Umbilical cord (tissue), 2 donors: ENCODE measurements around the gene GP2. TPM values are rescaled to one million over a fixed set of nuclear protein-coding genes. Genes with fewer than 3 reads are reported as not detected.

Source experiments
- DNase-seq: peaks from one replicate; pipeline ENCODE4 v3.0.0-alpha.2; 2015; ENCODE audit warnings: low spot score
- total RNA-seq: library from RNA; depleted of rRNA; stranded (reverse); fragments of >200 nt; gene quantifications from one replicate; pipeline ENCODE4 v1.2.3, GENCODE V29; 2014; ENCODE audit warnings: low replicate concordance; ENCODE audit not compliant: insufficient read depth

The GP2 gene
- total RNA-seq, result not detected

DNA sequence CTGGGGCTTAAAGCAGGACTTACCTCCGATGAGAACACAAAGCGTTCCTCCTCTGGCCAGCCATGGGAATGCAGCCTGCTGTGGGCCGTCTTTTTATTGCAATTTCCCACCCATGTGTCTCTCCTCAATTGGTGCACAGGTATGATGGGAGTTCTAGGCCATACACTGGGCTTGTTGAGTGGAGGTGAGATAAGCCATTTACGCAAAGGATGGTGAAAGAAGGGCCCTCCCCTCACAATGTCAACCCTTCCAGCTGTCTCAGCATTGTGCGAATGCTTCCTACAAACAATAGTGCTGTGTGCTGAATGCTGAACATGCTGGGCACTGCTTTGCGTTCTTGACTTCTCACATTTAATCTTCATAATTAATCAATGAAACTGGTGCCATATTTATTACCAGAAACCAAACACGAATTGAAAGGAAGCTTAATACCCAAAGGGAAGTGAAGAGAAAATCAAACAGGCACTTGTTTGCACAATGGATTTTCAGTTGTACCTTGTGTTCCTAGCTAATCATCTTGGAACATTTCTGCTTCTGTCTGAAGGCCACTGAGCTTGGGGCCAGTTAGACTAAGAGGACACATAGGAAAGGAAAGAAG lies at the start of gene GP2:
GP2 (minus strand) TSS at position 70 of the 598 bp plus-strand sequence. CDS start 1,082 bp downstream, outside the sequence.
- DNase-seq, result no peak

DNA sequence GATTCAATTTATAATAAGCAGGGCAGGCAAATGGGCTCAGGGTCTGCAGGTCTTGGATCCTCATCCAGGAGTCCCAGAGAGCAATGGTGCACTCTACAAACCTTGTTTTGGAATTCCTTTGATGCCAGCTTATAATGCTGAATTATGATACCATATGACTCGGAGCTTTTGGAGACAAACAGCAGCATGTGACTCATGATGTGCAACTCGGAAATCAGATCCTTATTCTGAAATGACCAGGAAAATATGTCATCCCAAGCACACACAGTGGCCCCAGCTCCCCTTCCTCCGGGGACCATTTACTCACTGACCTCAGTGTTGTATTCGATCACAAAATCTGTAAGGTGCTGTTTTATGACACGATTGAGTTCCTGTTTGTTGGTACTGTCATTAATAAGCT lies 45.4 kb upstream of the GP2 start:
- DNase-seq, result no peak

DNA sequence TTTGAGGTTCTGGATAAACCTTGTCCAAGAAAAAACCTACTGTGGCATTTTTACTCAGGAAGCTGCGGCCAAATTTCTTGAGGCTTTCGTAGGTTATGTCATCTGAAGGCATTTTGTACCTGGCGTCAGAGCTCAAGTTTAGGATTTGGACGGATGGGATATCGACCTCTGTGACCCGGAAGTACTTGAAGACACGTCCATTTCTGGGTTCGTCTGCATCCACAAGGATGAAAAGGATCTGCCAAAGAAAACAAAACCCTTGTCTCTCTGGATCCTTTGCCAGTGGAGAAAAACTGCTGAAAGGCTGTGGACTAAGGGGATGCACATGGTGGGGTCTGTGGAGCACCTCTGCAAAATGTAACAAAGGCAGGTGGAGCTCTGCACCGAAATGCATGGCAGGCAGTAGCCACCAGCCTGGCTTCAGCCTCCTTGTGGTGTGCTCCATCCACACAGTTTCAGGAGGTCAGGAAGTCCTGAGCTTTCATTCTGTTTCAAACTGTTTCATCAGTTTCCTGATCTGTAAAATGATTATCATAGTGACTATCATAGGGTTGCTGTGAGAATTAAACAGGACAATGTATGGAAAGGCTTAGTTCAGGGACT lies 42.2 kb upstream of the GP2 start:
- no peak for DNase-seq

DNA sequence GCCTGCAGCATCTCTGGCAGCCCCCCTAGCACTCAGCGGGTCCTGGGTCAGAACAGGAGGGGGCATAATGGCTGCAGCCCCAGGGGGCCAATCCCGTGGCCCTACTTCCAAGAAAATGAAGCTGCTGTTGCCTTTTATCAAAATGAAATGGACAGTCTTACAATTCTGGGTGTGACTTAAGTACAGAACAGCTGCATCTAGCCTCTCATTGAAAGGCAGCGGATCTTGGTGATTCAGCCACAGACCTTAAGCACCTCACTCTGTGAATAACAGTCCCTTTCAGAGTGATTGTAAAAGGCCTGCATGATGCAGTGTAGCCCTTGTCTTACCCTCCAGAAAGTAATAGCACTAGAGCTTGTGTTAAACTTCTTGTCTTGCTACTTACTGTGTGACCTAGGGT lies 36.7 kb upstream of the GP2 start:
- no peak for DNase-seq

DNA sequence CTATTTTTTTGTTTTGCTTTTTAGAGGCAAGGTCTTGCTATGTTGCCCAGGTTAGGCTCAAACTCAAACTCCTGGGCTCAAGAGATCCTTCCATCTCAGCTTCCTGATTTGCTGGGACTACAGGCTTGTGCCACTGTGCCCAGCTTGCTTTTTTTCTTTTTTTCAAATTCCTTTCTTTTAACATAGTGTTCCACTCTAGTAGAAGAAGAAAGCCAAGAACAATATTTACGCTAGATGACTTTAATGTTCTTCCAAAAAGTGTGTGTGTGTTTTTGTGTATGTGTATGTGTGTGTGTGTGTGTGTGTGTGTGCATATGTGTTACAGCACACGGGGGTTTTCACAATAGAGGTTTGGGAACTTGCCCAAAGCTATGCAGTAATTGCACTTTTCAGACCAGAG lies 35.9 kb upstream of the GP2 start:
- no peak for DNase-seq

DNA sequence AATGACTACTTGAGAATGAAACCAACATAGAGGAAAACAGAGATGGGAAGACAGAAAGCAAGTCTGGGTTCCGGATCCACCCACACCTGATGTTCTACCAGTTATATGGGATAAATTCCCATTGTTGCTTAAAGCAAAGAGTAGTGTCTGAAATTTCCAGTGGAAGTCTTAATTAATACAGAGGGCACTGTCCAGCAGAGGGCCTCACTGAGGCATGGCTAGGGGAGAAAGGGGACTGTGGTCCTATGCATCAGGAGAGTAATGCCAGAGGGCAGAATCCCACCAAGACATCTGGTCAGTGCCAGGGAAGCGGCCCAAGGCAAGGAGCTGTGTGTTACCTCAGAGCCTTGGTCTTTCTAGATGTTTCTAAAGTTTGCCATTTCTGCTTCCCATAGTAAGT lies 32.7 kb upstream of the GP2 start:
- DNase-seq, result no peak

DNA sequence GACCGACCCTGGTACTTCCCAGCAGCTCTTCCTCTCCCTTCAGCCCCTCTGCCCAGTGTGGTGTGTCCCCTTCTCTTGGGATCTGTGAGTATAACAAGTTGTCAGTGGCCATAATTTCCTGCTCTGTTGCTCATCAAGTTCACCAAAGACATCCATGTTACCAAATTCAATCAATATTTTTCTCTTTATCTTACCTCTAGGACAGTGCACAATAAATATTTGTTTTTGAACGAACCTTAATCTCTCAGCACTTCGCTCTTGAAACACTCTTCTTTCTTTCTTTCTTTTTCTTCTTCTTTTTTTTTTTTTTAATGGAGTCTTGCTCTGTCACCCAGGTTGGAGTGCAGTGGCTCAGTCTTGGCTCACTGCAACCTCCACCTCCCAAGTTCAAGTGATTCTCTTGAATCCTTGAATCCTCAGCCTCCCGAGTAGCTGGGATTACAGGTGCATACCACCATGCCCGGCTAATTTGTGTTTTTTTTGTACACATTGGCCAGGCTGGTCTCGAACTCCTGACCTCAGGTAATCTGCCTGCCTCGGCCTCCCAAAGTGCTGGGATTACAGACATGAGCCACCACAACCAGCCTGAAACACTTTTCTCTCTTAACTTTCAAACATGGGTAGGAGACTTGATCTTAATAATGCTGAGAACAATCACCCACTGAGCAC lies 27.9 kb upstream of the GP2 start:
- DNase-seq, result no peak

DNA sequence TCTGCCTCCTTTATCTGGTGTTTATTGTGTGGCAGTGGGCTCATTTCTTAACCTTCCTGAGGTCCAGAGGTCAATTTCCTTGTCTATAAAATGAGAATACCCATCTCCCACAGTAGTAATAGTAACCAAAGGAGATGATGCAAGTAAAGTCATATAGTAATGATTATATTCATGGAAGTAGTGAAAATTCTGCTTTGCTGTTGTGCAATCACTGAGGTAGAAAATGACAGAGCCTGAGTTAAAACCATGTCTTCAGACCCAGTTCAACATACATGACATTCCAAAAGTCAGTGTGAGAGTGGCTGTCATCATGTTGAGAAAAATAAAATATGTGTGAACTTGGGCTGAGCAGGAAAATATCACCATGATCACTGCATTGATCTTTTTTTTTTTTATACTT lies 26.1 kb upstream of the GP2 start:
- DNase-seq, result no peak

DNA sequence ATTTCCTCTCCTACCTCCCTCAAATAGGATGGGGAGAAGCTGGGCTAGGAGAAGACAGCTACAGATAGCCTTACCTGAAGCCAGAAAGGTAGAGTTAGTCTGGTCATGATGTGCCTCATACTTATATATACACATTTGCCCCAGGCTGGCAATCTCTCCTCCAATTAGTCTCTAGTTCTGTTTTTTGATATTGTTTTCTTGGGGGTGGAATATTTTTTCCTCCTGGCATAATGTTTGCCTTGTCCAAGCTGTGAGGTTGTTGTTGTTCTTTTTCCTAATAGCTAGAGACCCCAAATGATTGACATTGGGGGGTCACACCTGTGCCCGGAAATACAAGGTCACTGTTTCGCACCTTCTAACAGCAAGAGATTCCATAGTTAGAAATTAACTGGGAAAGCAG lies 25.3 kb upstream of the GP2 start, which contains the start of gene UMOD:
UMOD (minus strand) TSS at position 101 of the 400 bp plus-strand sequence. CDS start 1,978 bp downstream, outside the sequence.
- DNase-seq, result no peak

DNA sequence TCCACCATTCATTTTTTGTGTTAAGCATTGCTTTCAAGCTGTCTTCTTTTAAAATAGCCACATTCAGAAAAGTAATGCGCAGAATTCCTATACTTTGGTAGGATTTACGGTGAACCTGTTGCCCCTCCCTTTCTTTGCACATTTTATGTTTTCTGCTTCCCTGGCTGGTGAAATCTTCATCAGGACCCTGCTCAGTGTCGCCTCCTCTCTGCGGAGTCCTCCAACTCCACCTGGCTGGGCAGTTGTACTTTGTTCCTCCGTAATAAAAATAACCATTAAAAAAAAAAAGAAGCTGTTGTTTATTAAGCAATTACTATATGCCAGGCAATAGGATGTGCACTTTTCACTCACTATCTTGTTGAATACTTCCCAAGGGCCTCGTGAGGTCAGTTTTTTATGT lies 22.3 kb upstream of the GP2 start:
- no peak for DNase-seq

DNA sequence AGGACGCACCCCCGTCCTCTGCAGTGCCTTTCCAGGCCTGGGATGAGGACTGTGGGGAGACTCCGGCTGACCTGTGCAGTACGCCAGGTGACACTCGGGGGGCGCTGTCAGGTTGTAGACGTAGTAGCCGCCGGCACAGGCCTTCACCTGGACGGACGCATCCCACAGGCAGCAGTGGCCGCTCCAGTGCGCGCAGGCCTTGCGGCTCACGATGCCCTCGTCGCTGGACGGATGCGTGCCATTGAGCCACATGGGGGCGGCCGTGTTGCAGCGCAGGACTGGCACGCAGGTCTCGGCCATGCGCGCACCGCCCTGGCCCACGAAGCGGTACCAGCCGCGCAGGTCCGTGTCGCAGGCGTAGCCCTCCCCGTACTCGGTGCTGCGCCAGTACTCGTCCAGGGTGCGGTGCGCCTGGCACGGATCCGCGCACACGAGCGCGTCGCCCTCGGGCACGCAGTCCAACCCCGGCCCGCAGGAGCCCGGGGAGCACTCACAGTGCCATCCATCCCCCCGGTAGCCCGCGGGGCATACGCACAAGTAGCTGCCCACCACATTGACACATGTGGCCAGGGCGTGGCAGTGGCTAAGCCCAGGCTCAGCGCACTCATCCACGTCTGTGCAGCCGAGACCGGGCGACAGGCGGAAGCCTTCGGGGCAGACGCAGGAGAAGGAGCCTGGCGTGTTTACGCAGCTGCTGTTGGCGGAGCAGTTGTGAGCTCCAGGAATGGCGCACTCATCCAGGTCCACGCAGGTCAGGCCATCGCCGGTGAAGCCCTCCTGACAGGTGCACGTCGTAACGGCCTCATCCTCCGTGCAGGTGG lies 21.3 kb upstream of the GP2 start:
- DNase-seq, result no peak

DNA sequence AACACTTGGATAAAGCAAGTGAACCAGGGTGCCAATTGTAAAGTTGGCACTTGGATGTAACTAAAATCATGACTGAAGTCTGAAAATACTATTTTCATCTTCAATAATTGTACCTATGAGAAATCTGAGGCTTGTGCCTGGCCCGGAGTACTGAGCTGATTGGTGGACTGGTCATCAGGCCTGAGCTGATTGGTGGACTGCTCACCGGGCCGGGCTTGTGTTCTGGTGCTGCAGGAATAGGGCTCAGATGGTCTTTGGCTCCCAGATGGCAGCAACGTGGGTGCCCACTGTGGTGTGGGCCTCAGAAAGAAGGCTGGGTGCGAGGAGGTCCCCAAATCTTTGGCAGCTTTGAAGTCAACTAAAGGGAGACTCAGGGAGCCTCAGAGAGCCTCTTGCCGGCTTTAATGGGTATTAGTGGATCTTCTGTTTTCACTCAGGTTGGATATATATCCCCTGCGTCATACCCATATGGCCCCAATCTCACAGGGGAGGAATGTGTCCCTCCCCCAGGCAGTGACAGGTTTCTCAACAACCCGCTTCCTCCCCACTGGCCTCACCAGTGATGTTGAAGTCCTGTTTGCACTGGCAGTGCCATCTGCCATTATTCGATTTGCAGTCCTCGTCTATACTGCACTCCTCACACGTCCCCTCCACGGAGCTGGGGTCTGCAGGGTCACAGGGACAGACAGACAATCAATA lies 20.5 kb upstream of the GP2 start:
- no peak for DNase-seq

DNA sequence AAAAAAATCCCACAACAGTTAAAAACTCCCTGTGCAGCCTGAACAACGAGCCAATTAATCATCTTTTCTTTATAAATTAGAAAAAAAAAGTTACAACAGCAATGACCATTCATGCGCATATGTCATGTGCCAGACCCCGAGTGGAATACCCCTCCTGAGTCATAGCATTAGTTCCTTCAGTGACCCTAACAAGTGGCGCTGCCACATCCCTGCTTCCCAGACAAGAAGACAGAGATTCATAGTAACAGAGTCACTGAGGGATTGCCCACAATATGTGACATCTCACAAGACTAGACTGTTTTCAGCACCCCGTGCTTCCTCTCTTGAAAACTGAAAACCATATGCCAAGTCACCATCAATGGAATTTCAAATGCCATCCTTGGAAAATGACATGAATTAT lies 17.3 kb upstream of the GP2 start:
- DNase-seq, result no peak

DNA sequence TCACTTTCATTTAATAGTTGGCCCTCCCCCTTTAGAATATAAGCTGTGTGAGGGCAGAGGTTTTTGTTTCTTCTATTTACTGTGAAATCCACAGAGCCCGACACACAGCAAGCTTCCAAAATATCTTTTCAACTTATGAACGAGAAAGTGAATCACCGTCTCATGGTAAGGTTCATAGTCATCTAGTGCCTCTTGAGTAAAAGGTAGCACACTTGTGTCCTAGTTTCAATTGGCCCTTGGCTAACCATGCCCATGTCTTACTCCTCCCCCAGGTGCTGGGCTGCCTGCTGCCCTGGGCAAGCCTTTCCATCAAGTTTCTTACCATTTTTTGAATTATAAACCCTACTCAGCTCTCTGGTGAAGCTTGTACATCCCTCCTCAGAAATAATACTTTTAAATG lies 12.4 kb upstream of the GP2 start:
- DNase-seq, result no peak

DNA sequence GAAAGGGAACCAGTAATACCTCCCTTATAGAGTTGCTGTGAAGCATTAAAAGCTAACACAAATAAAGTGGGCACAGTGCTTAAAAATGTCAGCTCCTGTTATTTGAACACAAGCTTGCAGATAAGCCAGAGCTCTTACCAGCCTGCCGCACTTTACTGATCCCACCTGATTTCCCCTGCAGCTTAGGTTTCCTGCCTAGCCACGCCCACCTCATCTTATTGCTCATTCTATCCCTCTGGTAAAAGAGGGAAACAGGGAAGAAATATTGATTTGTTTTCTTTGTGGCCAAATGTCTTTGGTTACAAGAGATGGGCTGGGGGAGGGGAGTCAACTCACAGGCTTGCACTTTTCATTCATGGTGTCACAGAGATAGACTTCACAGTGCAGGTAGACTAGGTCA lies 9.6 kb upstream of the GP2 start:
- DNase-seq, result no peak

DNA sequence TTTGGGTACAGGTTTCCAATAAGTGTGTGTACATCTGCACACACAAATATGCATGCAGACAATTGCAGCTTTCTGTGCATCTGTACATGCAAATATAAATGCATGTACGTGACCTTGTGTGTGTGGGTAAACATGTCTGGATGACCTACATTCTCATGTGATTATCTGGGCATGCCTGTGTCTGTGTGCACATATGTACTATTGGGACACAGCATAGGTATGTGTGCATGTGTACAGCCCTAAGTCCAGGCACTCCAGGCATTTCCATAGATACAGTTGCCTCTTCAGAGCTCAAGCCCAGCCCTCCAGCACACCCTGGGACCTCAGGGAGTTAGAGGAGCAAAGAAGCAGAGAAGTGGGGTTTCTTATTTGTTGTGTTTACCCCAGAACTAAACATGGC lies 7.1 kb upstream of the GP2 start:
- no peak for DNase-seq

DNA sequence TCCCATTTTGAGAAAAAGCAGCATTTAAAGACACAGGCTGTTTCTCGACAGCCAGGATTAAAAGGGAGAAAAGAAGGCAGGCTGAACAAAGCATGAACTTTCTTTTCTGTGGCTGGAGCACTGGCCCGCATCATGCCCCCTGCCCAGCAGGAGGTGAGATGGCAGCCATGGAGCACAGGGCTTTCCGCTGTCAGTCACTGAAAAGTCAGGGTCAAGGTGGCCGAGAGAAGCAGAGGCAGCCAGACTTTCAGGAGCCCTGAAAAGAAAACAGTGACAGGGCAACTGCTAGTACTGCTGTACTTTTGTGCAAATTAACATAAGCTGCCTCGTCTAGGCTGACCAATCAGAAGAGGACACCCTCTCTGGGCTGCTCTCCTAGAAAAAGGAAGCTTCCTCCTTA lies 5.8 kb upstream of the GP2 start:
- no peak for DNase-seq

DNA sequence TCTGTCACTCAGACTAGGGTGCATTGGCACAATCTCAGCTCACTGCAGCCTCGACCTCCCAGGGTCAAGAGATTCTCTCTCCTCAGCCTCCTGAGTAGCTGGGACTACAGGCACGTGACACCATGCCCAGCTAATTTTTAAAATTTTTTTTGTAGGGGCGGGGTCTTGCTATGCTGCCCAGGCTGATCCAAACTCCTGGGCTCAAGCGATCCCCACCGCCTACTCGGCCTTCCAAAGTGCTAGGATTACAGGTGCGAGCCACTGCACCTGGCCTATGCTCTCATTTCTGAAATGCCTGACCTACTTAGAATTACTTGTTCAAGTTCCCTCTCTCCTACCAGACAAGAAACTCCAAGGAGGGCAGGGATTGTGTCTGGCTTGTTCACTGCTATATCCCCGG lies 5.1 kb upstream of the GP2 start:
- DNase-seq, result no peak

DNA sequence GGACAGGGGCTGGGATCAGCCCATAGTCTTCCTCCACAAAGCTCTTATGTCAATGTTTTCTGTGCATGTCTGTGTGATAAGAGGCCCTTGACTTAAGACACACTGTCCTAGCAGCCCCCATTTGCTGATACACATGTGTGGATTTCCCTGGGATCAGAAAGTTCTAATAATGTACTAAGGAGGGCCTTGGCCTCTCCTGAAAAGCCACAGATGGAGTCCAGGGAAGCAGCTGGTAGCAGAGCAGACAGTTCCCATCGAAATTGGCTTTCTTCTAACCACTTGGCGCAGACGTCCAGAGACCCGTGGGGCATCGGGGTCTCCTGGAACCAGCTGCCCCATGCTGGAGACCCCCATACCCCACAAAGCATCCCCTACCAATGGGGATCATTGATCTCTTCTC lies 4.3 kb upstream of the GP2 start:
- no peak for DNase-seq

DNA sequence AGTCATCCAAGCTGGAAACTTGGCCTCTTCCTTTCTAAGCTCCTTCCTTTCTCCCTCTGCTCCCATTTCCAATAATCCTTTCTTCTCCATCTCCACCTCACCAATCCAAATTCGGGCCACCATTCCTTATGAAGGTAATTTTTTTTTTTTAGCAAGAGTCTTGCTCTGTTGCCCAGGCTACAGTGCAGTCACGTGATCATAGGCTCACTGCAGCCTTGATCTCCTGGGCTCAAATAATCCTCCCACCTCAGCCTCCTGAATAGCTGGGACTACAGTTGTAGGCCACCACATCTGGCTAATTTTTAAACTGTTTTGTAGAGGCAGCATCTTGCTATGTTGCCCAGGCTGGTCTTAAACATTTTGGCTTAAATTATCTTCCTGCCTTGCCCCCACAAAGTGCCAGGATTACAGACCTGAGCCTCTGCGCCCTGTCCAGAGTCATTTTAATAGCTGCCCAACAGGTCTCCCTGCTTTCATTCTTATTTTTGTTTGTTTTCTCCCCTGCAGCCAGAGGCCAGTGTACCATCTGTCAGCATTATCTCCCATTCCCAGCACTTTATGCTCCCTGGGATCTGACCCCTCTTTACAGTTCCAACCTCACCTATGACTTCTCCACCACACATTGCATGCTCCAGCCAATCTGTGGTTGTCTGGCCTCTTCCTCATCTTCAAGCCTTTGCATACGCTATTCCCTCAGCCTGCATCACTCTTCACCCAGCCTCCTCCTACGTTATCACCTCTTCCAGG lies 2.3 kb upstream of the GP2 start:
- DNase-seq, result no peak

DNA sequence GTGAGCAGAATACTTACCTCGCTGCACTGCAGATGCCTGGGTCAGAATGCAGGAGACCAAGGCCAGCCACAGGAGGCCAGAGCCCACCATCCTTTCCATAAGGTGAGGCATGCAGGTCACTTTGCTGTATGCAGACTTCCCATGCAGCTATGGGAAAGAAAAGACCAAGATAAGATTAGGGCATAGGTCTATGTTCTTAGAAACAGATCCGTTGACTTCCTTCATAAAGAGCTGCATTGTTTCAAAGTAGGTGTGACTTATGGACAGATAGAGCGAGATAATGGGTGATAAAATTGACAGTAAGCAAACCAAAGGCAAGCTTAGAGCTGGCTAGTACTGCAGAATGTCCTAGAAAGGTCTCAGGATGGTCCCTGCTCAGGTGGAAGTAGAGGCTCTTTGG lies 992 bp downstream of the GP2 start:
- DNase-seq, result no peak
